A549 (cell line): ENCODE results near the gene FMNL2. TPM values are rescaled to one million over a fixed set of nuclear protein-coding genes. Genes with fewer than 3 reads are reported as not detected.

Experiments
- ATAC-seq, 2 experiments: fragments of 200-7000 bp in 1 of 2; fragments of >200 bp in 1 of 2; cut with Nextera tagmentation in 1 of 2; cut with Tn5 transposase in 1 of 2; 3 replicates each; pipeline versions ENCODE4 v1.8.0 to v1.9.1; 2018 to 2020; ENCODE audit warnings: mild to moderate bottlenecking in 1 of 2, moderate library complexity in 1 of 2
- CTCF ChIA-PET: fragments of 300-600 bp; sonication (Branson Sonifier 250); formaldehyde crosslinking; extraction: SDS; loops from one replicate; lab custom pipeline; 2021; ENCODE audit warnings: antibody characterized with exemption, inconsistent platforms; lab: Yijun Ruan, JAX
- POLR2A ChIA-PET: fragments of 350-600 bp; formaldehyde crosslinking; extraction: SDS; loops from one replicate; lab custom pipeline; 2021; ENCODE audit warnings: antibody characterized with exemption, inconsistent platforms; lab: Yijun Ruan, JAX
- DNase-seq, 2 experiments: peaks; one replicate each; pipeline versions ENCODE4 v3.0.0 to v3.0.0-alpha.2; 2011 to 2016; ENCODE audit warnings: low read depth in 1 of 2, low spot score in 1 of 2
- FAIRE-seq: peaks from 2 replicates; lab custom pipeline; 2011; peaks lifted over from hg19 to GRCh38; lab: Jason Lieb, UNC
- H3K27ac ChIP-seq, 2 experiments: fragments of >200 bp; sonication (Bioruptor Twin); formaldehyde crosslinking; 3 replicates each; pipeline ENCODE4 v1.5.1; 2016 to 2017
- H3K4me1 ChIP-seq: fragments of >200 bp; sonication (Bioruptor Twin); formaldehyde crosslinking; 3 replicates; pipeline ENCODE4 v1.6.1; 2016
- H3K4me2 ChIP-seq: fragments of >200 bp; sonication (Bioruptor Twin); formaldehyde crosslinking; 3 replicates; pipeline ENCODE4 v1.6.1; 2016
- H3K4me3 ChIP-seq: fragments of >200 bp; sonication (Bioruptor Twin); formaldehyde crosslinking; 3 replicates; pipeline ENCODE4 v1.5.1; 2016
- H3K9me3 ChIP-seq: fragments of >200 bp; sonication (Bioruptor Twin); formaldehyde crosslinking; 3 replicates; pipeline ENCODE4 v1.6.1; 2016
- ATOH8 ChIP-seq: fragments of 250-450 bp; sonication (Bioruptor Pico); IDR thresholded peaks from 2 replicates; pipeline ENCODE4 v1.5.0; 2020; ENCODE audit warnings: low read depth, mild to moderate bottlenecking, moderate library complexity
- BCL3 ChIP-seq: fragments of >200 bp; sonication (Bioruptor Twin); formaldehyde crosslinking; IDR thresholded peaks from 3 replicates; pipeline ENCODE4 v1.6.1; 2016
- BHLHE40 ChIP-seq: IDR thresholded peaks from 2 replicates; pipeline ENCODE4 v1.6.1; 2012; ENCODE audit warnings: low read depth, low read length, inconsistent platforms
- CEBPB ChIP-seq, 2 experiments: fragments of >200 bp in 1 of 2; sonication (Bioruptor Twin) in 1 of 2; formaldehyde crosslinking in 1 of 2; IDR thresholded peaks; 2 replicates each; pipeline ENCODE4 v1.6.1; 2012 to 2016
- E2F6 ChIP-seq: IDR thresholded peaks from 2 replicates; pipeline ENCODE4 v1.6.1; 2012; ENCODE audit warnings: low read depth, borderline replicate concordance
- EHF ChIP-seq: fragments of 250-450 bp; sonication (Bioruptor Pico); IDR thresholded peaks from 2 replicates; pipeline ENCODE4 v1.5.0; 2020; ENCODE audit warnings: mild to moderate bottlenecking
- EHMT2 ChIP-seq: fragments of 200-600 bp; sonication (generic); IDR thresholded peaks from 2 replicates; pipeline ENCODE4 v1.6.1; 2016; ENCODE audit warnings: antibody characterized with exemption, low read depth, mild to moderate bottlenecking, moderate library complexity
- ELK1 ChIP-seq: fragments of 150-350 bp; IDR thresholded peaks from 2 replicates; pipeline ENCODE4 v1.6.1; 2014; ENCODE audit warnings: low read depth, mild to moderate bottlenecking, low read length
- GATA3 ChIP-seq: IDR thresholded peaks from 2 replicates; pipeline ENCODE4 v1.6.1; 2012; ENCODE audit warnings: borderline replicate concordance
- HDAC2 ChIP-seq: fragments of 200-600 bp; sonication (generic); IDR thresholded peaks from 2 replicates; pipeline ENCODE4 v1.6.1; 2016
- JUN ChIP-seq, 2 experiments: fragments of >200 bp; sonication (Bioruptor Twin); formaldehyde crosslinking; IDR thresholded peaks; 2 replicates in 1 of 2; 3 replicates in 1 of 2; pipeline ENCODE4 v1.6.1; 2016 to 2017
- JUNB ChIP-seq: fragments of >200 bp; sonication (Bioruptor Twin); formaldehyde crosslinking; IDR thresholded peaks from 2 replicates; pipeline ENCODE4 v1.6.1; 2016
- KDM1A ChIP-seq: fragments of 200-600 bp; sonication (generic); IDR thresholded peaks from 2 replicates; pipeline ENCODE4 v1.6.1; 2016; ENCODE audit warnings: low read depth, mild to moderate bottlenecking
- KDM5A ChIP-seq: fragments of 200-600 bp; sonication (generic); IDR thresholded peaks from 2 replicates; pipeline ENCODE4 v1.6.1; 2016; ENCODE audit warnings: antibody characterized with exemption, mild to moderate bottlenecking
- MYC ChIP-seq: IDR thresholded peaks from 2 replicates; pipeline ENCODE4 v1.6.1; 2012; ENCODE audit warnings: mild to moderate bottlenecking, inconsistent platforms, low read length, improper control_type of control experiment, borderline replicate concordance
- PHF8 ChIP-seq: fragments of 200-600 bp; sonication (generic); IDR thresholded peaks from 2 replicates; pipeline ENCODE4 v1.6.1; 2016; ENCODE audit warnings: low read depth, mild to moderate bottlenecking, antibody characterized with exemption, moderate library complexity, borderline replicate concordance
- POLR2AphosphoS2 ChIP-seq: conservative IDR thresholded peaks from 2 replicates; pipeline ENCODE4 v1.6.1; 2012; ENCODE audit warnings: low read length, improper control_type of control experiment, inconsistent platforms
- RARB ChIP-seq: fragments of 250-450 bp; sonication (Bioruptor Pico); IDR thresholded peaks from 2 replicates; pipeline ENCODE4 v1.8.0; 2021; ENCODE audit warnings: mild to moderate bottlenecking, moderate library complexity
- RCOR1 ChIP-seq: fragments of 150-350 bp; IDR thresholded peaks from 2 replicates; pipeline ENCODE4 v1.6.1; 2014; ENCODE audit warnings: antibody characterized with exemption, low read length, low read depth
- REST ChIP-seq: fragments of 200-600 bp; sonication (generic); IDR thresholded peaks from 2 replicates; pipeline ENCODE4 v1.6.1; 2016; ENCODE audit warnings: antibody characterized with exemption, mild to moderate bottlenecking, moderate library complexity
- SMC3 ChIP-seq: fragments of >200 bp; sonication (Bioruptor Twin); formaldehyde crosslinking; IDR thresholded peaks from 3 replicates; pipeline ENCODE4 v1.6.1; 2018; ENCODE audit warnings: inconsistent platforms
- SREBF2 ChIP-seq: fragments of 450-650 bp; IDR thresholded peaks from 2 replicates; pipeline ENCODE4 v1.6.1; 2014; ENCODE audit warnings: mild to moderate bottlenecking, moderate library complexity
- TP53 ChIP-seq: fragments of 250-450 bp; sonication (Bioruptor Pico); IDR thresholded peaks from 2 replicates; pipeline ENCODE4 v1.5.0; 2021; ENCODE audit warnings: mild to moderate bottlenecking, moderate library complexity
- ZC3H11A ChIP-seq: fragments of 450-650 bp; IDR thresholded peaks from 2 replicates; pipeline ENCODE4 v1.6.1; 2014; ENCODE audit warnings: antibody characterized with exemption, mild to moderate bottlenecking
- ZFP36 ChIP-seq: fragments of 450-650 bp; IDR thresholded peaks from 2 replicates; pipeline ENCODE4 v1.6.1; 2014; ENCODE audit warnings: borderline replicate concordance; ENCODE audit not compliant: partially characterized antibody
- ZSCAN20 ChIP-seq: fragments of 250-450 bp; sonication (Bioruptor Pico); IDR thresholded peaks from 2 replicates; pipeline ENCODE4 v1.8.0; 2022; ENCODE audit warnings: mild to moderate bottlenecking, moderate library complexity
- WGBS: methylation state at CpG from one replicate; pipeline ENCODE4 v1.1.6; 2017; ENCODE audit errors: missing lambda C conversion rate; 5-methylcytosine and 5-hydroxymethylcytosine counted together
- polyA plus RNA-seq, 4 experiments: library from polyadenylated mRNA; depleted of rRNA in 3 of 4; stranded (reverse); fragments of >200 nt; fragmentation: RNase III in 1 of 4; extraction: RNeasy Plus Mini Kit Qiagen cat#74134 plus additional on column Dnase treatment in 1 of 4; gene quantifications; 2 replicates in 3 of 4; 3 replicates in 1 of 4; pipeline ENCODE4 v1.2.3, GENCODE V29; 2011 to 2017

The FMNL2 gene
- polyA plus RNA-seq, 2 of the 4 experiments (the other 2 are of a cell fraction) = 27.9 to 36.5 TPM

GRCh38 chr2:152651834-152652233 lies 316.9 kb downstream of the FMNL2 start:
- Histone ChIP-seq H3K4me2 (no peak overlapping the region), H3K4me3 (no peak overlapping the region), H3K9me3 (no peaks in the 10 kb centered on the region), H3K27ac (no peak overlapping the region), H3K4me1 (peaks cover 10% of the 10 kb centered on the region; the same call in 2 of the 3 replicates)
- no peak for TF ChIP-seq ELK1
- TF ChIP-seq ZSCAN20 (CRISPR knock-in tag) = no peak
- no peak for TF ChIP-seq EHF (CRISPR knock-in tag)
- no peak for TF ChIP-seq JUNB
- no peak for TF ChIP-seq SMC3
- TF ChIP-seq CEBPB (IDR thresholded peaks at IDR 0.05) = no peak
- TF ChIP-seq E2F6 = no peak
- no peak for TF ChIP-seq HDAC2
- no peak for TF ChIP-seq ZFP36
- TF ChIP-seq PHF8 = no peak
- no peak for TF ChIP-seq ATOH8 (CRISPR knock-in tag)
- TF ChIP-seq MYC = no peak
- TF ChIP-seq BCL3 = no peak
- ATAC-seq (no peak), DNase-seq (no peak), FAIRE-seq (no peak)
- 85% methylated on average over 2 of the region's 2 CpGs for WGBS
- CTCF ChIA-PET = no interaction called here
- POLR2A ChIA-PET = no interaction called here

- DNase-seq = no peak
- POLR2A ChIA-PET = no interaction called here
- TF ChIP-seq GATA3 = no peak
- TF ChIP-seq REST = no peak
- no peak for TF ChIP-seq POLR2AphosphoS2
- no peak for TF ChIP-seq RARB (CRISPR knock-in tag)
- TF ChIP-seq SREBF2 = no peak
- no peak for TF ChIP-seq PHF8
- TF ChIP-seq RCOR1 = no peak
- no peak for TF ChIP-seq TP53
- no peak for TF ChIP-seq ZC3H11A
- no peak for TF ChIP-seq EHMT2
- no peak for TF ChIP-seq BHLHE40
- TF ChIP-seq BCL3 = no peak
- no peak for TF ChIP-seq CEBPB (IDR thresholded peaks at IDR 0.05)
- no peak for TF ChIP-seq KDM5A
- no peak for TF ChIP-seq KDM1A
- TF ChIP-seq JUN (IDR thresholded peaks at IDR 0.05) = no peak
- Histone ChIP-seq H3K4me3 (no peak overlapping the region), H3K4me2 (no peak overlapping the region), H3K27ac (no peak overlapping the region), H3K4me1 (no peaks in the 10 kb centered on the region), H3K9me3 (no peaks in the 10 kb centered on the region)
- no peak for FAIRE-seq
- no peak for ATAC-seq
- WGBS = 98% methylated on average over 1 of the region's 1 CpG
- CTCF ChIA-PET = no interaction called here
These were observed 320.9 kb downstream of the FMNL2 start for GRCh38 chr2:152655880-152656279.
